HCT116 (cell line): Measurements from ENCODE around the gene CAPZB.

Experiments
- CEBPB ChIP-seq: IDR thresholded peaks from 2 replicates; pipeline ENCODE4 v1.6.1; 2012; ENCODE audit warnings: low read depth
- CTCF ChIP-seq, 3 experiments: fragments of 200-600 bp in 1 of 3; sonication (generic) in 1 of 3; IDR thresholded peaks in 2 of 3; conservative IDR thresholded peaks in 1 of 3; 2 replicates each; pipeline ENCODE4 v1.5.1; 2012 to 2017; ENCODE audit warnings: low read depth in 2 of 3, low read length in 2 of 3, antibody characterized with exemption in 1 of 3, borderline replicate concordance in 1 of 3, control low read depth in 1 of 3, mild to moderate bottlenecking in 1 of 3, mixed read lengths in 1 of 3, mixed run types in 1 of 3, moderate library complexity in 1 of 3; ENCODE audit not compliant: insufficient read depth in 1 of 3
- EZH2phosphoT487 ChIP-seq: fragments of 200-600 bp; IDR thresholded peaks from 2 replicates; pipeline ENCODE4 v1.6.1; 2018; ENCODE audit warnings: antibody characterized with exemption, borderline replicate concordance
- FOSL1 ChIP-seq: IDR thresholded peaks from 2 replicates; pipeline ENCODE4 v1.6.1; 2012; ENCODE audit warnings: low read depth
- POLR2A ChIP-seq: IDR thresholded peaks from 2 replicates; pipeline ENCODE4 v1.7.0; 2011; ENCODE audit warnings: borderline replicate concordance; ENCODE audit not compliant: insufficient read depth, insufficient read length; ENCODE audit errors: extremely low read depth
- POLR2AphosphoS5 ChIP-seq: IDR thresholded peaks from 2 replicates; pipeline ENCODE4 v1.6.1; 2011; ENCODE audit warnings: mild to moderate bottlenecking, low read depth, low read length, moderate library complexity
- RAD21 ChIP-seq: IDR thresholded peaks from 2 replicates; pipeline ENCODE4 v1.6.1; 2012; ENCODE audit warnings: low read depth, mild to moderate bottlenecking
- REST ChIP-seq: IDR thresholded peaks from 2 replicates; pipeline ENCODE4 v1.6.1; 2012; ENCODE audit warnings: low read depth
- YY1 ChIP-seq: IDR thresholded peaks from 2 replicates; pipeline ENCODE4 v1.6.1; 2011; ENCODE audit warnings: low read length, low read depth, moderate library complexity, mild to moderate bottlenecking; ENCODE audit not compliant: insufficient replicate concordance; ENCODE audit errors: extremely low read depth
- TF ChIP-seq, protein P1 (sequence below): IDR thresholded peaks from 2 replicates; pipeline ENCODE4 v1.6.1; 2012
- TF ChIP-seq, protein P2 (sequence below): IDR thresholded peaks from 2 replicates; pipeline ENCODE4 v1.6.1; 2012

DNA sequence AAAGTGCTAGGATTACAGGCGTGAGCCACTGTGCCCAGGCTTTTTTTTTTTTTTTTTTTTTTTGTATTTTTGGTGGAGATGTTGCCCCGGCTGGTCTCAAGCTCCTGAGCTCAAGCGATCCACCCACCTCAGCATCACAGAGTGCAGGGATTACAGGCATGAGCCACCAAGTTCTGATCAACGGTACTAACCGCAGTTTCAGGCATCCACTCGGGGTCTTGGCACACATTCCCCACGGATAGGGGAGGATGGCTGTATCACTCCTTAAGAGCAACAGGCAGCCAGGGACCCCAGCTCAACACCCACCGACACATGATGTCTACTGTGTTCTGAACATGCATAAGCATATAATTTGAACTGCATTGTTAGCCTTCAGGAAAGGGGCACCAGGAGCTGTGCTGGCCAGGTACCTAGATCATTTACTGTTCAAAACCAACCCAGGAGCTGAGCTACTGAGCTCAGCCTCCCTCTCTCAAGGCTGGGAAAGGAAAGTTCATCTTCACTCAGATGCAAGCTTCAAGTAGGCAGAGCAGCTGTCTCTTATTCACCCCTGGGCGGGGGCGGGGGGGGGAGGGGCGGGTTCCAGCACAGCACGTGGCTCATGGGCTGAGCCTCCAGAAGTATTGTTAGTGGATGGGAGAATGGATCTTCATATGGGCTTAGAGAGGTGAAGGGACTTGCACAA lies 24.7 kb downstream of the CAPZB start:
- TF ChIP-seq, protein P1, sequence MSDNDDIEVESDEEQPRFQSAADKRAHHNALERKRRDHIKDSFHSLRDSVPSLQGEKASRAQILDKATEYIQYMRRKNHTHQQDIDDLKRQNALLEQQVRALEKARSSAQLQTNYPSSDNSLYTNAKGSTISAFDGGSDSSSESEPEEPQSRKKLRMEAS: no peak
- TF ChIP-seq FOSL1 (no peak), REST (no peak), RAD21 (no peak), POLR2AphosphoS5 (no peak), CEBPB (no peak), CTCF (IDR thresholded peaks at IDR 0.05 in 2 of 3, conservative IDR thresholded peaks at IDR 0.05 in 1 of 3; ENCODE audit: borderline replicate concordance in 1 of 3, insufficient read depth in 1 of 3, low read depth in 2 of 3, low read length in 2 of 3) (no peak), YY1 (no peak), POLR2A (no peak), EZH2phosphoT487 (no peak)
- TF ChIP-seq, protein P2, sequence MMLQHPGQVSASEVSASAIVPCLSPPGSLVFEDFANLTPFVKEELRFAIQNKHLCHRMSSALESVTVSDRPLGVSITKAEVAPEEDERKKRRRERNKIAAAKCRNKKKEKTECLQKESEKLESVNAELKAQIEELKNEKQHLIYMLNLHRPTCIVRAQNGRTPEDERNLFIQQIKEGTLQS: no peak
